ENCODE measurements around the gene DPYD. TPM values are rescaled to one million over a fixed set of nuclear protein-coding genes. Genes with fewer than 3 reads are reported as not detected.

The DPYD gene
- total and polyA plus RNA-seq, 9 of the 15 experiments (the other 6 are each of a cell fraction or from before 2014, with no cell fraction given): 0.03 to 0.25 (median 0.08) TPM; not detected in 2

- Histone ChIP-seq H4K20me1 (replicated peaks; ENCODE audit: control insufficient read depth, insufficient read depth, low read length) (no peaks in the 10 kb centered on the region), H3K27me3 (ENCODE audit: control insufficient read depth in 2 of 2, insufficient read depth in 2 of 2, low read length in 2 of 2) (no peaks in the 10 kb centered on the region), H3K9ac (ENCODE audit: insufficient read depth in 1 of 2, low read depth in 2 of 2, low read length in 2 of 2) (no peak overlapping the region), H3K9me3 (replicated peaks; ENCODE audit: control insufficient read depth, insufficient read depth, low read depth, low read length) (no peaks in the 10 kb centered on the region; the same call in 1 of the 2 replicates), H3K4me2 (ENCODE audit: insufficient read depth, low read length) (no peak overlapping the region), H3K36me3 (ENCODE audit: control insufficient read depth, insufficient read depth, low read length) (no peaks in the 10 kb centered on the region), H3K27ac (ENCODE audit: extremely low read depth, low read depth, low read length) (no peak overlapping the region), H3K4me3 (no peak overlapping the region), H3K79me2 (ENCODE audit: control insufficient read depth, insufficient read depth, low read length) (no peaks in the 10 kb centered on the region), H2AFZ (ENCODE audit: low read depth, low read length) (no peak overlapping the region), H3K9me1 (ENCODE audit: control insufficient read depth, insufficient read depth, low read length) (no peaks in the 10 kb centered on the region), H3K4me1 (replicated peaks in 1 of 2; ENCODE audit: control insufficient read depth in 2 of 2, insufficient read depth in 2 of 2, low read length in 2 of 2) (no peaks in the 10 kb centered on the region)
- FAIRE-seq (no peak), ATAC-seq (no peak), DNase-seq (ENCODE audit: extremely low read depth in 1 of 4, low spot score in 3 of 4) (no peak)
- BruUV-seq (replicated peaks): no TSS peak
- ChIA-PET CTCF (ENCODE audit: low intra/inter-chr PET ratio) (no interaction called here), POLR2A (no interaction called here)
- in situ Hi-C loops (cut with MboI): no loop called here
- WGBS (ENCODE audit: insufficient coverage, low coverage, missing lambda C conversion rate): 13% methylated on average over 1 of the region's 1 CpG
- intact Hi-C loops (cut with micrococcal nuclease): no loop called here
- no peak for TF ChIP-seq JUNB (CRISPR knock-in tag; conservative IDR thresholded peaks at IDR 0.05)
- TF ChIP-seq MCM7 (IDR thresholded peaks at IDR 0.05): no peak
- no peak for TF ChIP-seq TAL1 (IDR thresholded peaks at IDR 0.05)
- TF ChIP-seq TSHZ1 (CRISPR knock-in tag; IDR thresholded peaks at IDR 0.05): no peak
- no peak for TF ChIP-seq HNRNPUL1 (IDR thresholded peaks at IDR 0.05; ENCODE audit: low read length)
- no peak for TF ChIP-seq ZKSCAN1 (IDR thresholded peaks at IDR 0.05; ENCODE audit: low read depth, low read length)
- no peak for TF ChIP-seq SOX6 (IDR thresholded peaks at IDR 0.05)
- no peak for TF ChIP-seq MITF (IDR thresholded peaks at IDR 0.05)
- TF ChIP-seq JUN (IDR thresholded peaks at IDR 0.05; ENCODE audit: borderline replicate concordance, low read depth, low read length): no peak
- TF ChIP-seq JUN (CRISPR knock-in tag; IDR thresholded peaks at IDR 0.05; ENCODE audit: borderline replicate concordance): no peak
- TF ChIP-seq MTA1 (IDR thresholded peaks at IDR 0.05; ENCODE audit: borderline replicate concordance): no peak
- no peak for TF ChIP-seq HDAC1 (IDR thresholded peaks at IDR 0.05)
- TF ChIP-seq ZC3H8 (IDR thresholded peaks at IDR 0.05): no peak
- TF ChIP-seq CXXC5 (CRISPR knock-in tag; IDR thresholded peaks at IDR 0.05): no peak
- no peak for TF ChIP-seq AFF4 (CRISPR knock-in tag; IDR thresholded peaks at IDR 0.05)
- TF ChIP-seq RBM14 (IDR thresholded peaks at IDR 0.05; ENCODE audit: borderline replicate concordance, insufficient read depth, low read depth, low read length): no peak
- TF ChIP-seq SIN3A (IDR thresholded peaks at IDR 0.05; ENCODE audit: borderline replicate concordance in 2 of 2, control insufficient read depth in 1 of 2, low read depth in 2 of 2, low read length in 2 of 2): no peak
These were observed 812.7 kb downstream of the DPYD start for GRCh38 chr1:97108179-97108578.
